Endodermal cell (in vitro differentiated cells): ENCODE results near the gene MAP3K4. TPM values are rescaled to one million over a fixed set of nuclear protein-coding genes. Genes with fewer than 3 reads are reported as not detected.

Experiments used
- DNase-seq: peaks from one replicate; pipeline ENCODE4 v3.0.0-alpha.2; 2017
- H3K27ac ChIP-seq: 2 replicates; pipeline ENCODE4 v1.5.1; 2013; ENCODE audit warnings: mild to moderate bottlenecking, low read depth, low read length, moderate library complexity
- H3K27me3 ChIP-seq: 2 replicates; pipeline ENCODE4 v1.6.1; 2013; ENCODE audit warnings: mild to moderate bottlenecking, low read length, moderate library complexity; ENCODE audit not compliant: insufficient read depth, control insufficient read depth, poor library complexity, severe bottlenecking
- H3K36me3 ChIP-seq: 2 replicates; pipeline ENCODE4 v1.7.0; 2013; ENCODE audit warnings: mild to moderate bottlenecking, low read length, moderate library complexity; ENCODE audit not compliant: control insufficient read depth, insufficient read depth
- H3K4me1 ChIP-seq: one replicate; pipeline ENCODE4 v1.7.0; 2013; ENCODE audit warnings: low read length; ENCODE audit not compliant: control insufficient read depth, insufficient read depth
- H3K4me3 ChIP-seq: 2 replicates; pipeline ENCODE4 v1.5.1; 2013; ENCODE audit warnings: mild to moderate bottlenecking, low read length, moderate library complexity
- H3K9ac ChIP-seq: 2 replicates; pipeline ENCODE4 v1.6.1; 2013; ENCODE audit warnings: mild to moderate bottlenecking, low read length, moderate library complexity; ENCODE audit not compliant: poor library complexity, severe bottlenecking; ENCODE audit errors: extremely low read depth
- H3K9me3 ChIP-seq: 2 replicates; pipeline ENCODE4 v1.6.1; 2013; ENCODE audit warnings: mild to moderate bottlenecking, low read length, moderate library complexity; ENCODE audit not compliant: control insufficient read depth
- H3K27ac Mint-ChIP-seq: 2 replicates; pipeline ENCODE4 v1.8.0; 2020; ENCODE audit warnings: mixed read lengths
- H3K27me3 Mint-ChIP-seq: 2 replicates; pipeline ENCODE4 v1.8.0; 2021; ENCODE audit warnings: mild to moderate bottlenecking, mixed read lengths; ENCODE audit not compliant: insufficient read depth
- H3K36me3 Mint-ChIP-seq: 2 replicates; pipeline ENCODE4 v1.8.0; 2020; ENCODE audit warnings: low read depth, mixed read lengths
- H3K4me1 Mint-ChIP-seq: 2 replicates; pipeline ENCODE4 v1.8.0; 2020; ENCODE audit warnings: mixed read lengths
- H3K4me3 Mint-ChIP-seq: 2 replicates; pipeline ENCODE4 v1.8.0; 2020; ENCODE audit warnings: mild to moderate bottlenecking, moderate library complexity, mixed read lengths
- H3K9me3 Mint-ChIP-seq: 2 replicates; pipeline ENCODE4 v1.8.0; 2020; ENCODE audit warnings: mild to moderate bottlenecking, mixed read lengths
- WGBS, 2 experiments: methylation state at CpG; one replicate each; pipeline versions ENCODE4 v1.1.5 to v1.1.7; 2013; ENCODE audit warnings: missing lambda C conversion rate in 2 of 2, mixed read lengths in 1 of 2; ENCODE audit not compliant: insufficient coverage in 1 of 2, insufficient read length in 1 of 2; 5-methylcytosine and 5-hydroxymethylcytosine counted together
- total RNA-seq, 2 donors: library from RNA; stranded (reverse); fragmentation: NEBNext Ultra II Directional in 1 of 2; extraction: Animal tissue kit (Norgen Biotek cat#: 25700) in 1 of 2; gene quantifications; 2 replicates in 1 of 2; 3 replicates in 1 of 2; pipeline ENCODE4 v1.2.1, GENCODE V29; 2021
- TF ChIP-seq, protein P1 (sequence below): fragments of 200-600 bp; sonication (generic); conservative IDR thresholded peaks from 2 replicates; pipeline ENCODE4 v1.5.0; 2021; ENCODE audit warnings: antibody characterized with exemption, mild to moderate bottlenecking

Gene MAP3K4
- total RNA-seq, 2 donors from 2014 or later: 82.8 to 105 TPM

GRCh38 chr6:161154796-161155335, 163.3 kb downstream of the MAP3K4 start:
- peaks cover 32% of the 10 kb centered on the region for H3K9me3 ChIP-seq
- TF ChIP-seq, protein P1, sequence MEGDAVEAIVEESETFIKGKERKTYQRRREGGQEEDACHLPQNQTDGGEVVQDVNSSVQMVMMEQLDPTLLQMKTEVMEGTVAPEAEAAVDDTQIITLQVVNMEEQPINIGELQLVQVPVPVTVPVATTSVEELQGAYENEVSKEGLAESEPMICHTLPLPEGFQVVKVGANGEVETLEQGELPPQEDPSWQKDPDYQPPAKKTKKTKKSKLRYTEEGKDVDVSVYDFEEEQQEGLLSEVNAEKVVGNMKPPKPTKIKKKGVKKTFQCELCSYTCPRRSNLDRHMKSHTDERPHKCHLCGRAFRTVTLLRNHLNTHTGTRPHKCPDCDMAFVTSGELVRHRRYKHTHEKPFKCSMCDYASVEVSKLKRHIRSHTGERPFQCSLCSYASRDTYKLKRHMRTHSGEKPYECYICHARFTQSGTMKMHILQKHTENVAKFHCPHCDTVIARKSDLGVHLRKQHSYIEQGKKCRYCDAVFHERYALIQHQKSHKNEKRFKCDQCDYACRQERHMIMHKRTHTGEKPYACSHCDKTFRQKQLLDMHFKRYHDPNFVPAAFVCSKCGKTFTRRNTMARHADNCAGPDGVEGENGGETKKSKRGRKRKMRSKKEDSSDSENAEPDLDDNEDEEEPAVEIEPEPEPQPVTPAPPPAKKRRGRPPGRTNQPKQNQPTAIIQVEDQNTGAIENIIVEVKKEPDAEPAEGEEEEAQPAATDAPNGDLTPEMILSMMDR: no peak
- Mint-ChIP-seq H3K4me3 (no peak overlapping the region), H3K9me3 (peaks cover 19% of the 10 kb centered on the region), H3K36me3 (peaks cover 86% of the 10 kb centered on the region), H3K27ac (no peak overlapping the region), H3K4me1 (no peaks in the 10 kb centered on the region), H3K27me3 (no peaks in the 10 kb centered on the region)
- no peak overlapping the region for H3K4me3 ChIP-seq
- no peaks in the 10 kb centered on the region for H3K4me1 ChIP-seq
- H3K9ac ChIP-seq: no peak overlapping the region
- no peak overlapping the region for H3K27ac ChIP-seq
- H3K36me3 ChIP-seq: peaks cover 70% of the 10 kb centered on the region
- 94 to 97% methylated on average over 12 to 13 of the region's 13 CpGs for WGBS, 2 experiments
- no peaks in the 10 kb centered on the region for H3K27me3 ChIP-seq
- DNase-seq: no peak

DNA sequence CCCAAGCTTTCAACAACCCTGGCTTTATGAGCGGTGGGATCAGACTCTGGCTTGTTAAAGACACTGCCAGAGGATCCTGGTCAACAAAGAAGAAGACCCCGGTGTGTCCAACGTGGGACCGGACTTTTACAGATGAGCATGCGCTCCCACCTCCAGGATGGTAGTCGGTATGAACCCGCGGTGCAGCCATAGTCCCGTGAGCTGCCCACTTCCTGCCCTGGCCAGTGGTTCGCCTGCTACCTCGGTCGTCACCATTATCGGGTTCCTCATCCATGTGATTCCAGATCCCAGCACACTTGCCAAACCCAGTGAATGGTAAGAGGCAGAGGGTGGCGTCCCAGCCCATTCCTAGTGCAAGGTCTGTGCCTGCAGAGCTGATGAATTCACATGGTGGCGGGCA, 169.6 kb downstream of the MAP3K4 start:
- H3K4me1 ChIP-seq: no peaks in the 10 kb centered on the region
- peak overlapping the region; percentile 58 for H3K27ac ChIP-seq
- Mint-ChIP-seq H3K4me1 (no peaks in the 10 kb centered on the region), H3K9me3 (peaks cover 19% of the 10 kb centered on the region), H3K36me3 (peaks cover 91% of the 10 kb centered on the region), H3K27ac (no peak overlapping the region), H3K4me3 (no peak overlapping the region), H3K27me3 (no peaks in the 10 kb centered on the region)
- WGBS, 2 experiments: 95 to 99% methylated on average over 10 to 15 of the region's 15 CpGs
- no peak for DNase-seq
- no peak overlapping the region for H3K9ac ChIP-seq
- H3K27me3 ChIP-seq: no peaks in the 10 kb centered on the region
- H3K36me3 ChIP-seq: peaks cover 88% of the 10 kb centered on the region
- no peak overlapping the region for H3K4me3 ChIP-seq
- TF ChIP-seq, protein P1: no peak
- peaks cover 31% of the 10 kb centered on the region for H3K9me3 ChIP-seq

DNA sequence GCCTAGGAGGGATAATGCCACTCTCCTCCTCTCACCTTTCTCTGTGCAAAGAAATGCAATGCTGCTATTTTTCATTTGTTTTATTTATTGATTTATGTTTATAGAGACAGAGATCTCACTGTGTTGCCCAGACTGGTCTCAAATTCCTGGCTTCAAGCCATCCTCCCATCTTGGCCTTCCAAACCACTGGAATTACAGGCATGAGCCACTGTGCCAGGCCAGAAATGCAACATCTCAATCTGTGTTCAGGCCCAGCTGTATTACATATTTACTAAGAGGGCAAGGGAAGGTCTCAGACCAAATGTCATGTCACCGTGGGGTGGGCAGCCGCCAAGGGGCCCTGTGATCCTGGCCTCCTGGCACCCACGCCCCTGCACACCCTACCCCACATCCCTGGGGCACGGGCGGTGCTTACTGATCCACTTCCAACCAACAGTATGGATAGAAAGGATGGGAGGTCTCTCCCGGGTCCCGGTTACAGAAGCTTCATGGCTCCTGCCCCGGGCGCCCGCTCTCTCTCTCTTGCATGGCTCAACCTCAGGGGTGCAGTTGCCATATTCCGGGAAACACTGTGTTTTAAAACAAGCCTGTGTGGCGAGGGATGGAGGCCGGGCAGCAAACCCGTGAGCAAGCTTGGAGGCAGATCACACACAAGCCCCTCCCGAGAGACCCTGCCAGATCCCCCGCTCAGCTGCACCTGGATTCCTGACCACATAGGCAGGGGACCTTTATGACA, 170.5 kb downstream of the MAP3K4 start:
- Mint-ChIP-seq H3K36me3 (peaks cover 88% of the 10 kb centered on the region), H3K4me1 (no peaks in the 10 kb centered on the region), H3K27ac (no peak overlapping the region), H3K4me3 (no peak overlapping the region), H3K9me3 (peaks cover 14% of the 10 kb centered on the region), H3K27me3 (no peaks in the 10 kb centered on the region)
- no peak for DNase-seq
- Histone ChIP-seq H3K9me3 (peaks cover 22% of the 10 kb centered on the region), H3K27me3 (no peaks in the 10 kb centered on the region), H3K27ac (no peak overlapping the region), H3K4me3 (no peak overlapping the region), H3K4me1 (no peaks in the 10 kb centered on the region), H3K36me3 (peaks cover 90% of the 10 kb centered on the region), H3K9ac (no peak overlapping the region)
- 94 to 100% methylated on average over 7 to 16 of the region's 16 CpGs for WGBS, 2 experiments
- TF ChIP-seq, protein P1: no peak
